ENCODE data around the gene LDAH. TPM values are rescaled to one million over a fixed set of nuclear protein-coding genes. Genes with fewer than 3 reads are reported as not detected.

The LDAH gene
- polyA plus RNA-seq, 1 experiment, result 31.4 TPM

GRCh38 chr2:20758997-20759396 is 63.9 kb downstream of the LDAH start:
- H3K27ac ChIP-seq (ENCODE audit: low read depth, low read length), result no peak overlapping the region
- CTCF ChIA-PET, result interaction anchor here (0.8 to 4.0 kb wide), 3 partner anchors 12 to 98 kb away, joined by 3 to 18 read pairs (median 16); no protein-coding TSS in a partner anchor
- no peak for TF ChIP-seq CTCF (IDR thresholded peaks at IDR 0.05; ENCODE audit: low read depth, low read length)

GRCh38 chr2:20757405-20758090 is 65.4 kb downstream of the LDAH start:
- Histone ChIP-seq H3K27me3 (ENCODE audit: control insufficient read depth, insufficient read depth, low read length) (no peaks in the 10 kb centered on the region), H3K4me3 (ENCODE audit: low read depth, low read length) (no peak overlapping the region), H3K9me3 (ENCODE audit: control insufficient read depth, insufficient read depth, low read length) (no peaks in the 10 kb centered on the region), H3K27ac (ENCODE audit: low read depth, low read length) (no peak overlapping the region)
- ChIA-PET CTCF (interaction anchor here (0.6 to 4.0 kb wide), 6 partner anchors 24 to 206 kb away, joined by 3 to 18 read pairs (median 4); no protein-coding TSS in a partner anchor), POLR2A (no interaction called here)
- no peak for TF ChIP-seq CTCF (IDR thresholded peaks at IDR 0.05; ENCODE audit: low read depth, low read length)
- no peak for DNase-seq (ENCODE audit: low read depth, low spot score)

More at GRCh38 chr2:20758997-20759396, 63.9 kb downstream of the LDAH start:
- POLR2A ChIA-PET, result no interaction called here
- no peak for DNase-seq (ENCODE audit: low read depth, low spot score)
- Histone ChIP-seq H3K9me3 (ENCODE audit: control insufficient read depth, insufficient read depth, low read length) (no peaks in the 10 kb centered on the region), H3K4me3 (ENCODE audit: low read depth, low read length) (no peak overlapping the region), H3K27me3 (ENCODE audit: control insufficient read depth, insufficient read depth, low read length) (no peaks in the 10 kb centered on the region)

GRCh38 chr2:20755132-20755800 is 67.6 kb downstream of the LDAH start:
- CTCF ChIA-PET, result interaction anchor here (0.7 kb wide), 1 partner anchor 93 kb away, joined by 3 read pairs; no protein-coding TSS in a partner anchor
- DNase-seq (ENCODE audit: low read depth, low spot score), result no peak

GRCh38 chr2:20752293-20752692 is 70.6 kb downstream of the LDAH start:
- H3K27ac ChIP-seq (ENCODE audit: low read depth, low read length), result no peak overlapping the region
- no peak for DNase-seq (ENCODE audit: low read depth, low spot score)
- POLR2A ChIA-PET, result no interaction called here
- H3K27me3 ChIP-seq (ENCODE audit: control insufficient read depth, insufficient read depth, low read length), result no peaks in the 10 kb centered on the region
- no peaks in the 10 kb centered on the region for H3K9me3 ChIP-seq (ENCODE audit: control insufficient read depth, insufficient read depth, low read length)
- H3K4me3 ChIP-seq (ENCODE audit: low read depth, low read length), result no peak overlapping the region
- no peak for TF ChIP-seq CTCF (IDR thresholded peaks at IDR 0.05; ENCODE audit: low read depth, low read length)
- CTCF ChIA-PET, result interaction anchor here (1.1 to 1.5 kb wide), 3 partner anchors 29 to 91 kb away, joined by 3 to 8 read pairs (median 5); no protein-coding TSS in a partner anchor

More at GRCh38 chr2:20755132-20755800, 67.6 kb downstream of the LDAH start:
- H3K27ac ChIP-seq (ENCODE audit: low read depth, low read length), result no peak overlapping the region
- H3K27me3 ChIP-seq (ENCODE audit: control insufficient read depth, insufficient read depth, low read length), result no peaks in the 10 kb centered on the region
- peak; percentile 47 for TF ChIP-seq CTCF (IDR thresholded peaks at IDR 0.05; ENCODE audit: low read depth, low read length)
- no peak overlapping the region for H3K4me3 ChIP-seq (ENCODE audit: low read depth, low read length)
- POLR2A ChIA-PET, result no interaction called here
- no peaks in the 10 kb centered on the region for H3K9me3 ChIP-seq (ENCODE audit: control insufficient read depth, insufficient read depth, low read length)

GRCh38 chr2:20747317-20747716 is 75.6 kb downstream of the LDAH start:
- ChIA-PET POLR2A (no interaction called here), CTCF (interaction anchor here (1.1 to 2.2 kb wide), 5 partner anchors 11 to 96 kb away, joined by 3 to 11 read pairs (median 5); partner anchors contain the start of gene HS1BP3)
- Histone ChIP-seq H3K4me3 (ENCODE audit: low read depth, low read length) (no peak overlapping the region), H3K27me3 (ENCODE audit: control insufficient read depth, insufficient read depth, low read length) (no peaks in the 10 kb centered on the region), H3K27ac (ENCODE audit: low read depth, low read length) (no peak overlapping the region), H3K9me3 (ENCODE audit: control insufficient read depth, insufficient read depth, low read length) (no peaks in the 10 kb centered on the region)
- DNase-seq (ENCODE audit: low read depth, low spot score), result no peak
- no peak for TF ChIP-seq CTCF (IDR thresholded peaks at IDR 0.05; ENCODE audit: low read depth, low read length)
